ENCODE data around the gene LKAAEAR1. TPM values are rescaled to one million over a fixed set of nuclear protein-coding genes. Genes with fewer than 3 reads are reported as not detected.

Gene LKAAEAR1
- total and polyA plus RNA-seq, 2 of the 13 experiments (the other 11 are each of a cell fraction or from before 2014, with no cell fraction given), result not detected

GRCh38 chr20:64101731-64102621 is 17.8 kb upstream of the LKAAEAR1 start (continued):
- TF ChIP-seq HINFP (CRISPR knock-in tag; IDR thresholded peaks at IDR 0.05; ENCODE audit: low read depth) (no peak), CENPBD1 (CRISPR knock-in tag; IDR thresholded peaks at IDR 0.05; ENCODE audit: borderline replicate concordance, low read depth) (no peak), ZNF879 (CRISPR knock-in tag; IDR thresholded peaks at IDR 0.05) (no peak), ZNF281 (CRISPR knock-in tag; IDR thresholded peaks at IDR 0.05; ENCODE audit: borderline replicate concordance) (no peak), TFE3 (CRISPR knock-in tag; IDR thresholded peaks at IDR 0.05) (no peak), ZNF556 (CRISPR knock-in tag; IDR thresholded peaks at IDR 0.05; ENCODE audit: borderline replicate concordance) (peak; percentile 84; the same call in 1 of the 2 replicates), KLF16 (CRISPR knock-in tag; IDR thresholded peaks at IDR 0.05) (no peak; a peak in 1 of 4 replicates), YEATS4 (CRISPR knock-in tag; IDR thresholded peaks at IDR 0.05; ENCODE audit: borderline replicate concordance) (no peak), ZBTB25 (CRISPR knock-in tag; IDR thresholded peaks at IDR 0.05) (no peak), MAX (IDR thresholded peaks at IDR 0.05) (peak; percentile 41; the same call in 1 of the 2 replicates), EP300 (IDR thresholded peaks at IDR 0.05; ENCODE audit: low read depth in 2 of 2, low read length in 2 of 2) (no peak), EP300 (CRISPR knock-in tag; IDR thresholded peaks at IDR 0.05; ENCODE audit: borderline replicate concordance) (no peak), ZNF558 (CRISPR knock-in tag; IDR thresholded peaks at IDR 0.05; ENCODE audit: borderline replicate concordance) (no peak), STAG1 (CRISPR knock-in tag; IDR thresholded peaks at IDR 0.05) (peak; percentile 82), TRAFD1 (CRISPR knock-in tag; IDR thresholded peaks at IDR 0.05; ENCODE audit: borderline replicate concordance) (no peak), ISL2 (CRISPR knock-in tag; IDR thresholded peaks at IDR 0.05) (peak; percentile 45; the same call in 1 of the 2 replicates), GABPB1 (CRISPR knock-in tag; IDR thresholded peaks at IDR 0.05) (peak; percentile 60; the same call in 1 of the 2 replicates), RBFOX2 (IDR thresholded peaks at IDR 0.05; ENCODE audit: low read depth, low read length) (no peak), ZNF446 (CRISPR knock-in tag; IDR thresholded peaks at IDR 0.05) (no peak)

All from HepG2 (cell line).